SJSA1 (cell line): ENCODE measurements around the gene ZNF488. TPM values are rescaled to one million over a fixed set of nuclear protein-coding genes. Genes with fewer than 3 reads are reported as not detected.
"Not testable (repeated sequence)": the region's sequence is repeated elsewhere in the genome, so short reads cannot be mapped to it uniquely, and the experiment has no call there.

Experiments used
- DNase-seq, 2 experiments: peaks; one replicate each; pipeline ENCODE4 v3.0.0-alpha.2; 2015 to 2020; ENCODE audit warnings: low spot score in 2 of 2, low read depth in 1 of 2
- H3K27ac ChIP-seq: fragments of 250-450 bp; sonication (Bioruptor Pico); 2 replicates; pipeline ENCODE4 v1.5.1; 2020; ENCODE audit warnings: mild to moderate bottlenecking, moderate library complexity
- H3K27me3 ChIP-seq: fragments of 250-450 bp; sonication (Bioruptor Pico); replicated peaks from 2 replicates; pipeline ENCODE4 v1.5.1; 2020; ENCODE audit warnings: mild to moderate bottlenecking, moderate library complexity
- H3K36me3 ChIP-seq: fragments of 250-450 bp; sonication (Bioruptor Pico); 2 replicates; pipeline ENCODE4 v1.5.1; 2020; ENCODE audit warnings: mild to moderate bottlenecking
- H3K4me1 ChIP-seq: fragments of 250-450 bp; sonication (Bioruptor Pico); replicated peaks from 2 replicates; pipeline ENCODE4 v1.6.1; 2021; ENCODE audit warnings: mild to moderate bottlenecking
- H3K4me3 ChIP-seq: fragments of 250-450 bp; sonication (Bioruptor Pico); 2 replicates; pipeline ENCODE4 v1.5.1; 2020; ENCODE audit warnings: mild to moderate bottlenecking
- H3K9me3 ChIP-seq: fragments of 250-450 bp; sonication (Bioruptor Pico); replicated peaks from 2 replicates; pipeline ENCODE4 v1.5.1; 2020; ENCODE audit warnings: mild to moderate bottlenecking
- total RNA-seq: library from RNA; depleted of rRNA; stranded (reverse); fragments of >200 nt; shearing (Covaris generic); gene quantifications from 2 replicates; pipeline ENCODE4 v1.2.3, GENCODE V29; 2014

Gene ZNF488
- total RNA-seq, 1 experiment from 2014 or later: 1.2 TPM

DNA sequence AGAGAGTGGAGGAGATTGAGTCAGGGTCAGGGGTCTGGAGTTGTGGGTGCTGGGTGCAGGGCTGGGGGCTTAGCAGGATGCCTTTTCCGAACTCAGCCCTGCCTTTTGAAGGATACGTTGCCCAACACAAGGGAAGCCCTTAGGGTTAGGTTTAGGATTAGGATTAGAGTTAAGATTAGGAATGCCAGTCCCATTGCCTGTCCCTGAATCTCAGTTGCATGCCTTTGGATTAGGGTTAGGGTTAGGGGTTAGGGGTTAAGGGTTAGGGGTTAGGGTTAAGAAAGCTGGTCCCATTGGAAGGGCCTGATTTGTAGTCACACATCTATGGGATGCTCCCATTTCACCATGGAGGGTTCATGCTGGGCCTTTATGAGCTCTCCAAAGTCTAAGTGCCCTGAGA, 20.8 kb upstream of the ZNF488 start:
- H3K36me3 ChIP-seq: no peaks in the 10 kb centered on the region
- H3K27me3 ChIP-seq: no peaks in the 10 kb centered on the region
- H3K27ac ChIP-seq: peak overlapping the region; percentile 27; the same call in 1 of the 2 replicates
- no peak for DNase-seq
- peaks cover 67% of the 10 kb centered on the region for H3K4me1 ChIP-seq
- H3K9me3 ChIP-seq: no peaks in the 10 kb centered on the region
- H3K4me3 ChIP-seq: no peak overlapping the region

DNA sequence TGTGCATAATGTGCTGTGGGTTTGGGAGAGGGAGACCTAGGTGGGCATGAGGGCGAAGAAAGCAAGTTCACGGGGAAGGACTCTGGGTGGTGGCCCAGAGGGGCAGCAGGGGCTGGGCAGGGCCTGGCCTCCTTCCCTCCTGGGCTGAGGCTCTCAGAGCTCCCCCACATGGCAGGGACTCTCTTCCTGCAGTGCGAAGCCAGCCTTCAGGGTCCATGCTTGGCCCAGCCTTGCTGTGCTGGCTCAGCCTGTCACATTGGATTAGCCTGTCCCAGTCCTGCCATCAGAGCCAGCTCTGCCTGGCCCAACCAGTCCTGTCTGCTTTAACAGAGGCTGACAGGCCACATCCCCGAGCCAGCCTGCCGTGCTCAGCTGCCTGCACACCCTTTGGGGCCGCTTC, 20.4 kb upstream of the ZNF488 start:
- Histone ChIP-seq H3K4me3 (no peak overlapping the region), H3K4me1 (peaks cover 67% of the 10 kb centered on the region), H3K9me3 (no peaks in the 10 kb centered on the region), H3K27ac (peak overlapping the region; percentile 78; the same call in 1 of the 2 replicates), H3K36me3 (no peaks in the 10 kb centered on the region), H3K27me3 (no peaks in the 10 kb centered on the region)
- DNase-seq: no peak

DNA sequence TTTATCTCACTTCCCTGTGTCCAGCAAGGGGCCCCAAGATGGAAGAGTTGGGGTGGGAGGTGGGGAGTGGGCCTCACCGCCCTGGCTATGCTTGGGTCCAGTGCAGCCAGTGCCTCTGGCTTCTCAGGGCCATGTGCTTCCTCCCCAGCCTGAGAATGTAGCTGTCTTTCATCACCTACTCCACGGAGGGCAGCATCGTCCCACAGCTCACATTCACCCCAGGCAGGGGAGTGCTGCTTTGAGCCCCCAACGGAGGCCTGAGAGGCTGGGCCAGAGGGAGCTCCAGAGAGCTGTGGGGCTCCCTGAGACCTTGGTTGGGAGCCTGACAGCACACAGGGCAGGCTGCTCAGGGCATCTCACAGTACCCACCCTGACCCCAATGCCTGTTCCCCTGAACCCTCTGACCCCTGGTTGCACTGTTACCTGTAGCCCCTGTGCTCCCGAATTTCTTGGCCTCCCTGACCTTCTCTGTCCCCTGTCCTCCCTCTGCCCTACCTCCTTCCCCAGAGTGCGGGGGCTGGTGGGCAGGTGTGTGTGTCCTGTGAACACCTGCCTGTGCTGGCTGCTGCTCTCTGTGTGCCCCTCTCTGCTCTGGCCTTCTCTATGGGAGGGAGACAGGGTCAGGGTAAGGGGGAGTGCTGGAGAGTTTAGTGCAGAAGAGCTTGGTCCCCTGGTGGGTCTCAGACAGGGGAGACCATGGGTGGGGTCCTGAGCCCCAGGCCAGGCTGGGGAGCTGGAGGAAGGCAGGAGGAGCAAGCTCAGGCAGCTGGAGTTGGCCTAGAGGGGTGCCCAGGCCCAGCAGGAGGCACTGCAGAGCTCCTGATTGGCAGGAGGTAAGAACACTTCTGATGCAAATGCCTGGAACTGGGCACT, 19.6 kb upstream of the ZNF488 start:
- peak in 1 of 2 experiments; percentile 49 for DNase-seq

DNA sequence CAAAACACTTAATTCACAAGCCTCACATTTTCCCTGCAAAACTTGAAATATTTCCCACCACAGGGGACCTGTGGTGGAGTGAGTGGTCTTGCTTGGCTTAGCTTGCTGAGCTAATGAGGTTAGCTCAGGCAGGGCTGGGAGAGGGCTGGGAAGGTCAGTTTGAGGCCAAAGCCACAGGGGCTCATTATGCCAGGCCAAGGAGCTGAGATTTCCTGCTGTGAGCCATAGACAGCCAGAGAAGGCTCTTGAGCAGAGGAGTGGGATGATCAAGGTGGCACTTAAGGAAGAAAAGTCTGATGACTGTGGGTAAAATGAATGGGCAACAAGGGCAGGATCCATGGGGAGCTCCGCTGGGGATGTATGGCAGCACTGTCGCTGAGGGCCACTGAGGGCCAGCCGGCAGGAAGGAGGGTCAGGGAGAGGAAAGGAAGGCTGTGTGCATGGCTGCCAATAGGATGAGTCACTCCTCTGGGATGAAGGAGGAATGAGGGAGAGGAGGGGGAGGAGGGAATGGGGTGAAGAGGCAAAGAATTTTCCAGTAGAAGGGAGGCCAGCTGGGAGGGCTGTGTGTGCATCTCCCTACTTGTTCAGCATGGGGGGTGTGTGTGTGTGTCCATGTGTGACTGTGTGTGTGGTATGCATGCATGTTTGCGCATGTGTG, 18.7 kb upstream of the ZNF488 start:
- DNase-seq: peak; percentile 94 to 95
- Histone ChIP-seq H3K36me3 (no peaks in the 10 kb centered on the region), H3K9me3 (no peaks in the 10 kb centered on the region), H3K27ac (peak overlapping the region; percentile 78), H3K4me3 (no peak overlapping the region), H3K27me3 (no peaks in the 10 kb centered on the region), H3K4me1 (peaks cover 59% of the 10 kb centered on the region)

More for the DNA sequence above, 19.6 kb upstream of the ZNF488 start:
- Histone ChIP-seq H3K4me1 (peaks cover 63% of the 10 kb centered on the region), H3K27me3 (no peaks in the 10 kb centered on the region), H3K27ac (peak overlapping the region; percentile 78), H3K36me3 (no peaks in the 10 kb centered on the region), H3K4me3 (no peak overlapping the region), H3K9me3 (no peaks in the 10 kb centered on the region)

DNA sequence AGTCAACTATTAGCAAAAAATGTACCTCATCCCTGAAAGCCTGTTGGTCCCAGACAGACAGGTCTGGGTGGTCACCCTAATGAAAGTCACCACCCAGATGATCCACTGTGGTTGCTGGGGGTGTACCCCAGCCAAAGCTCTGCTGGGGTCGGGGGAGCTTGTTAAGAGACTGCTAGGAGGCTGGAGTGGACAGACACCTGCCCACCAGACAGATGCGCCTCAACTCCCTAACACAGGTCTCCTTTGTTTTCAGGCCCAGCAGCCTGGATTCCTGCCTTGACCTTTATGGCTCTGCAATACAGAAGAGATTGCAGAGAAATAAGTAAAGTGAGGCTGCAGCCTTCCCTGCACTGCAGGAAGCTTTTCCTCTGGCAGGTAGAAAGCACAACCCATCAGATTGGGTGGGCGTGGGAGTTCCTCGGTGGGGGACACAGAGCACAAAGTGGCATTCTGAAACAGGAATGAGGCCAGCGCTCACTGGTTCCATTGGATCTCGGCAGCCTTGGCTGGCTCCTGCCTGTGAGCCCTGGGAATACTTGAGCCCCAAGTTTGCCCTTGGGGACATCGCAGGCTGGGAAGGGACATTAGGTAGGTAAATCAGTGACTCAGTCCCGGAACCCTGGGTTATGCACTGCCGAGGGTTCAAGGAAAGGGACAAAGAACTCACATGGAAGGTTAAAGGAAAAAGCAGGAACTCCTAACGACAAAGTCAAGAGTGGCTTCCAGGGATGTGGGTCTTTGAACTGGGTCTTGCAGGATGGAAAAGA, 18.0 kb upstream of the ZNF488 start:
- H3K27me3 ChIP-seq: no peaks in the 10 kb centered on the region
- no peak for DNase-seq
- peaks cover 53% of the 10 kb centered on the region for H3K4me1 ChIP-seq
- no peaks in the 10 kb centered on the region for H3K36me3 ChIP-seq
- H3K4me3 ChIP-seq: no peak overlapping the region
- H3K27ac ChIP-seq: peak overlapping the region; percentile 78
- no peaks in the 10 kb centered on the region for H3K9me3 ChIP-seq

DNA sequence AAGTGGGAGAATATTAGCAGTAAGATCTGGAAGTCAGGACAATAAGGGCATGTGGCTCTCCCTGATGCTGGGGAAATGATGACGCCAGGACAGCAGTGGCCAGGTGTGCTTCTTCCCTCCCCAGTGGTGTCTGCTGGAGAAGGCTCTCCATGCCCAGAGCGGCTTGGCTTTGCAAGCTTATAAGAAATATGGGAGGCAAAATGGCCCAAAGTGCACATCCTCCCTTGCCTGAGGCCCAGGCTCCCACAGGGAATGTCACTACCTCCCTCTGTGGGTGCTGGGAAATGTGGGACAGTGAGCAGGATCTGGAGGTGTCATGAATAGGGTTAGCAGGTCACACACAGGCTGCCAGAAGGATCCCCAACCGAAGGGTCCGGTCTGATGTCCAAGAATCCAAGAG, 17.1 kb upstream of the ZNF488 start:
- H3K4me1 ChIP-seq: peaks cover 49% of the 10 kb centered on the region
- DNase-seq: no peak
- no peaks in the 10 kb centered on the region for H3K36me3 ChIP-seq
- H3K27me3 ChIP-seq: no peaks in the 10 kb centered on the region
- H3K4me3 ChIP-seq: no peak overlapping the region
- H3K27ac ChIP-seq: no peak overlapping the region
- no peaks in the 10 kb centered on the region for H3K9me3 ChIP-seq

DNA sequence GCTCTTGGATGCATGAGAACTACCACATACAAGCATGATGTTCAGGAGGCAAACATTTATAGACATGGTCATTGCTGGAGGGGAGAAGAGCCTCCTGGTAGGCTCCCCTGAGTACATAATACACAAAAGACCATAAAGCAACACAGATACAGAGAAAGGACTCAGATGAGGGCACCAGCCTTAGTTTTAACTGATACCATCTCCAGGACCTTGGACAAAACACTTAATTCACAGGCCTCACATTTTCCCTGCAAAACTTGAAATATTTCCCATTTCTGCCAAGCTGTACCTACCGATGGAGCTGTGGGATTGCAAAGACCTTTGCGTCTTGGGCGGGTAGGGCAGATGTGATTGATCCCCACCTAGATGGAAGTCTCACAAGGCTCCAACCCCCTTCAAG, 16.7 kb upstream of the ZNF488 start:
- Histone ChIP-seq H3K27ac (no peak overlapping the region), H3K9me3 (no peaks in the 10 kb centered on the region), H3K4me3 (no peak overlapping the region), H3K4me1 (peaks cover 46% of the 10 kb centered on the region), H3K27me3 (peaks cover 1% of the 10 kb centered on the region; the same call in 1 of the 2 replicates), H3K36me3 (no peaks in the 10 kb centered on the region)
- DNase-seq: no peak

DNA sequence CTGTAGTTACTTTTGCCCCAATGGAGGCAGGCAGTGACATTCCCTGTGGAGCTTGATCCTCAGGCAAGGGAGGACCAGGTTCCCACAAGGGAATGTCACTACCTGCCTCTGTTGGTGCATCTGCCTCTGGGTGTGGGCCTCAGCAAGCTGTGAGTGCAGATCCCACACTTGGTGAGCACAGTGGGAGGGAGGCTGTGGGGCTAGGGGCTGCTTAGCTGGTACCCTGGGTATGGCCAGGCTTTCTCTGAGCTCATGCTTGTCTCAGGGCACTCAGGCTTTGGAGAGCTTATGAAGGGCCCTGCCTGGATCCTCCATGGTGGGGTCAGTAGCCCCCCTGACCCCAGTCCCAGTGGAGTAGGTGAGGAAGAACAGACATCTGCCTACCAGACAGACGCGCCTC, 16.2 kb upstream of the ZNF488 start:
- Histone ChIP-seq H3K27ac (no peak overlapping the region), H3K27me3 (peaks cover 3% of the 10 kb centered on the region; the same call in 1 of the 2 replicates), H3K9me3 (no peaks in the 10 kb centered on the region), H3K36me3 (no peaks in the 10 kb centered on the region), H3K4me3 (no peak overlapping the region), H3K4me1 (peaks cover 41% of the 10 kb centered on the region)
- DNase-seq: no peak

DNA sequence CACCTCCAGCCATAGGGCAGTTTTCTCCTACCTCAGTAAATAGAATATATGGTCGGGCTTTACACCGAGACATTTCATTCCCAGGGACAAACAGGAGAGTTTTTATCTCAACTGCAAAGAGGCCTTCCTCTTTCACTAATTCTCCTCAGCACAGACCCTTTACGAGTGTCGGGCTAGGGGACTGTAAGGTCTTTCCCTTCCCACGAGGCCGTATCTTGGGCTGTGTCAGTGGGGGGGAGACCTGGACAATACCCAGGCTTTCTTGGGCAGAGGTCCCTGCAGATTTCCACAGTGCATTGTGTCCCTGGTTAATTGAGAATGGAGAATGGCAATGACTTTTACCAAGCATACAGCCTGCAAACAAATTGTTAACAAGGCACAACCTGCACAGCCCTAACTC, 13.2 kb upstream of the ZNF488 start:
- H3K4me3 ChIP-seq: no peak overlapping the region
- H3K4me1 ChIP-seq: peaks cover 11% of the 10 kb centered on the region
- H3K27me3 ChIP-seq: peaks cover 13% of the 10 kb centered on the region
- no peak for DNase-seq
- H3K36me3 ChIP-seq: no peaks in the 10 kb centered on the region
- no peak overlapping the region for H3K27ac ChIP-seq
- no peaks in the 10 kb centered on the region for H3K9me3 ChIP-seq

DNA sequence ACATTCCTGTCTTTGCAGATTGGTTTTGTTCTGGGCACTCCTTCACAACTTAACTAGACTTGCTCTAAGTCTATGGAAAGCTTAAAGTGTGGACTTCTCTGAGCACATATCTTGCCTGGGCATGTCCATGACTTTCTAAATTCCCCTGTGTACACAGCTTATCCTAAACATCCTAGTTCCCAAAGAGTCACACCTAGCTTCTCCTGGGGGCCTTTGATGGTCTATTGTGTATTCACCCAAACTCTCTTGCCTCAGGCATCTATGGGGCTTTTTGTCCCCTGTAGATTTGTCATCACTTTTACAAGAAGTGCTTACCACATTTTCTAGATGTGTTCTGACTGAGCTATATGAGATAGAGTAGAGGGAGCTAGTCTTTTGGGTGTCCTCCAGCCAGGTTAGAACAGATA, 12.2 kb upstream of the ZNF488 start:
- Histone ChIP-seq H3K4me3 (no peak overlapping the region), H3K36me3 (no peaks in the 10 kb centered on the region), H3K9me3 (no peaks in the 10 kb centered on the region), H3K27me3 (peaks cover 13% of the 10 kb centered on the region), H3K27ac (no peak overlapping the region), H3K4me1 (peaks cover 6% of the 10 kb centered on the region)
- DNase-seq: peak in 1 of 2 experiments; percentile 22

DNA sequence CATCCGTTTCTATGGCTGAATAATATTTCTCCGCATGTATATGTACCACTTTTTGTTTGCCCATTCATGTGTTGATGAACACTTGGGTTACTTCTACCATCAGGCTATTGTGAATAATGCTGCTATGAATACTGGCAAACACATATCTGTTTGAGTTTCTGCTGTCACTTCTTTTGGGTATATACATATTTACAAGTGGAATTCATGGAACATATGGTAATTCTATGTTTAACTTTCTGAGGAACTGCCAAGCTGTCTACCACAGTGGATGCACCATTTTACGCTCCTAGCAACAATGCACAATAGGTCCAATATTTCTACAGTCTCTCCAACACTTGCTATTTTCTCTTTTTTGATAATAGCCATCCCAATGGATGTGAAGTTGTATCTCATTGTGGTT, 5.5 kb upstream of the ZNF488 start:
- Histone ChIP-seq H3K27me3 (peaks cover 14% of the 10 kb centered on the region), H3K36me3 (no peaks in the 10 kb centered on the region), H3K4me1 (peaks cover 5% of the 10 kb centered on the region; the same call in 1 of the 2 replicates), H3K27ac (no peak overlapping the region), H3K4me3 (no peak overlapping the region), H3K9me3 (no peaks in the 10 kb centered on the region)
- DNase-seq: no peak

DNA sequence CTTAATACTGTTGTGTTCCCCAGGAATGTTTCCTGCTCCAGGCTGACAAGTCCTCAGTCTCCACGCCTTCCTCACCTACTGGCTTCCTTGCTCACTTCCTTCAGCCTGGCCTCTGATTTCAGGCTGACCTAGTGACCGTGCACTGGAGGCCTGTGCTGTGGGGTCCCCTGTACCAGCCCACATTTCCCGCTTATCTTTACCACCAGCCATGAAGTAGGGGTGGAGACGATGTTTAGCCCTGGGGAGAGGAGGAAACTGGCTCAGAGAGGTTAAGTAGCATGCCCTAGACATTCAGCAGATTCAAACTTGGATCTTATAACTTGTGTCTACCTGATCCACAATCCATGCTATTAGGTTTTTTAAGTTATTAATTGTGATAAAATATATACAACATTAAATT, 4.8 kb upstream of the ZNF488 start:
- no peaks in the 10 kb centered on the region for H3K9me3 ChIP-seq
- peaks cover 8% of the 10 kb centered on the region for H3K4me1 ChIP-seq
- H3K36me3 ChIP-seq: no peaks in the 10 kb centered on the region
- H3K4me3 ChIP-seq: no peak overlapping the region
- H3K27me3 ChIP-seq: peaks cover 9% of the 10 kb centered on the region
- H3K27ac ChIP-seq: no peak overlapping the region
- DNase-seq: no peak

DNA sequence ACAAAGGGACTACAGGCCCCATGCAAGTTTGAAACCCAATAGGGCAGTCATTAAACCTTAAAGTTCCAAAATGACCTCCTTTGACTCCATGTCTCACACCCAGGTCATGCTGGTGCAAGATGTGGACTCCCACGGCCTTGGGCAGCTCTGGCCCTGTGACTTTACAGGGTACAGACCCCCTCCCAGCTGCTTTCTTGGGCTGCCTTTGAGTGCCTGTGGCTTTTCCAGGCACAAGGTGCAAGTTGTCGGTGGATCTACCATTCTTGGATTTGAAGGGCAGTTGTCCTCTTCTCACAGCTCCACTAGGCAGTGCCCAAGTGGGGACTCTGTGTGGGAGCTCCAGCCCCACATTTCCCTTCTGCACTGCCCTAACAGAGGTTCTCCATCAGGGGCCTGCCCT, 2.0 kb upstream of the ZNF488 start:
- not testable (repeated sequence) for H3K27ac ChIP-seq, H3K36me3 ChIP-seq, H3K9me3 ChIP-seq, DNase-seq, H3K27me3 ChIP-seq, H3K4me3 ChIP-seq
- H3K4me1 ChIP-seq: peaks cover 13% of the 10 kb centered on the region
